Common myeloid progenitor, CD34-positive (primary cell): ENCODE data around the gene ABTB1.

Experiments used
- CTCF ChIA-PET: fragments of 350-600 bp; sonication (Branson Sonifier 250); formaldehyde crosslinking; loops from one replicate; lab custom pipeline; 2021; ENCODE audit warnings: antibody characterized with exemption; lab: Charles Lee
- POLR2A ChIA-PET: fragments of 350-600 bp; sonication (Branson Sonifier 250); formaldehyde crosslinking; loops from one replicate; lab custom pipeline; 2021; ENCODE audit warnings: antibody characterized with exemption; lab: Charles Lee
- DNase-seq, 3 donors: peaks; one replicate each; pipeline versions ENCODE4 v3.0.0 to v3.0.0-alpha.2; 2013
- H3K27ac ChIP-seq, 2 experiments: 1 replicate in 1 of 2; 2 replicates in 1 of 2; pipeline ENCODE4 v1.7.0; 2013; ENCODE audit warnings: inconsistent platforms in 2 of 2, low read length in 2 of 2, mild to moderate bottlenecking in 2 of 2, low read depth in 1 of 2, moderate library complexity in 1 of 2; ENCODE audit not compliant: severe bottlenecking in 2 of 2, insufficient read depth in 1 of 2, poor library complexity in 1 of 2
- H3K27me3 ChIP-seq, 5 experiments: replicated peaks in 2 of 5; 1 replicate in 3 of 5; 2 replicates in 2 of 5; pipeline versions ENCODE4 v1.6.1 to v1.7.0; 2013; ENCODE audit warnings: low read length in 4 of 5, mild to moderate bottlenecking in 2 of 5, moderate library complexity in 2 of 5, inconsistent platforms in 1 of 5; ENCODE audit not compliant: insufficient read depth in 5 of 5, control insufficient read depth in 4 of 5
- H3K36me3 ChIP-seq, 4 experiments: 1 replicate in 2 of 4; 2 replicates in 2 of 4; pipeline versions ENCODE4 v1.6.1 to v1.7.0; 2013; ENCODE audit warnings: low read length in 3 of 4, control low read depth in 1 of 4, mild to moderate bottlenecking in 1 of 4; ENCODE audit not compliant: control insufficient read depth in 4 of 4, insufficient read depth in 4 of 4
- H3K4me1 ChIP-seq, 4 experiments: 1 replicate in 3 of 4; 2 replicates in 1 of 4; pipeline versions ENCODE4 v1.6.1 to v1.7.1; 2013; ENCODE audit warnings: low read length in 3 of 4, mild to moderate bottlenecking in 3 of 4, control low read depth in 1 of 4, inconsistent platforms in 1 of 4, moderate library complexity in 1 of 4; ENCODE audit not compliant: control insufficient read depth in 4 of 4, insufficient read depth in 4 of 4; ENCODE audit errors: control extremely low read depth in 1 of 4
- H3K4me3 ChIP-seq, 7 experiments: 1 replicate in 4 of 7; 2 replicates in 3 of 7; pipeline versions ENCODE4 v1.5.1 to v1.7.0; 2013; ENCODE audit warnings: mild to moderate bottlenecking in 7 of 7, low read length in 6 of 7, moderate library complexity in 6 of 7, inconsistent platforms in 2 of 7, low read depth in 2 of 7, control low read depth in 1 of 7; ENCODE audit not compliant: insufficient read depth in 4 of 7, control insufficient read depth in 1 of 7; ENCODE audit errors: extremely low read depth in 1 of 7
- H3K9me3 ChIP-seq, 5 experiments: 1 replicate in 4 of 5; 2 replicates in 1 of 5; pipeline versions ENCODE4 v1.6.1 to v1.7.1; 2013; ENCODE audit warnings: low read length in 4 of 5, mild to moderate bottlenecking in 2 of 5, inconsistent platforms in 1 of 5, low read depth in 1 of 5, moderate library complexity in 1 of 5; ENCODE audit not compliant: control insufficient read depth in 4 of 5, insufficient read depth in 2 of 5; ENCODE audit errors: control extremely low read depth in 1 of 5
- WGBS: methylation state at CpG from one replicate; pipeline ENCODE4 v1.1.5; 2013; ENCODE audit not compliant: insufficient coverage; 5-methylcytosine and 5-hydroxymethylcytosine counted together

The ABTB1 gene

GRCh38 chr3:127640042-127640355 is 32.8 kb upstream of the ABTB1 start:
- H3K27me3 ChIP-seq = no peaks in the 10 kb centered on the region
- 94% methylated on average over 2 of the region's 3 CpGs for WGBS
- H3K9me3 ChIP-seq = no peaks in the 10 kb centered on the region
- H3K4me3 ChIP-seq = no peak overlapping the region
- H3K4me1 ChIP-seq = peaks cover 0 to 8% (median 0%) of the 10 kb centered on the region in 4 experiments
- CTCF ChIA-PET = interaction anchor here (1.6 kb wide), 1 partner anchor 13 kb away, joined by 7 read pairs; no protein-coding TSS in a partner anchor
- POLR2A ChIA-PET = no interaction called here
- H3K36me3 ChIP-seq = no peaks in the 10 kb centered on the region
- no peak for DNase-seq
- H3K27ac ChIP-seq = no peak overlapping the region

GRCh38 chr3:127644641-127645370 is 27.9 kb upstream of the ABTB1 start:
- CTCF ChIA-PET = interaction anchor here (0.9 to 1.6 kb wide), 3 partner anchors 10 to 61 kb away, joined by 3 to 4 read pairs (median 3); no protein-coding TSS in a partner anchor

GRCh38 chr3:127645371-127646015 is 27.3 kb upstream of the ABTB1 start:
- DNase-seq = no peak
- no peaks in the 10 kb centered on the region for H3K4me1 ChIP-seq
- 98% methylated on average over 7 of the region's 8 CpGs for WGBS
- CTCF ChIA-PET = interaction anchor here (1.3 to 1.6 kb wide), 2 partner anchors 9 to 61 kb away, joined by 3 to 4 read pairs; no protein-coding TSS in a partner anchor
- no peak overlapping the region for H3K27ac ChIP-seq
- H3K27me3 ChIP-seq = no peaks in the 10 kb centered on the region
- peaks cover 0 to 3% (median 0%) of the 10 kb centered on the region in 4 experiments for H3K36me3 ChIP-seq
- POLR2A ChIA-PET = interaction anchor here (0.6 kb wide), 1 partner anchor 1155 kb away, joined by 3 read pairs; no protein-coding TSS in a partner anchor
- H3K4me3 ChIP-seq = no peak overlapping the region
- no peaks in the 10 kb centered on the region for H3K9me3 ChIP-seq

More at GRCh38 chr3:127644641-127645370, 27.9 kb upstream of the ABTB1 start:
- Histone ChIP-seq H3K4me3 (no peak overlapping the region), H3K27ac (no peak overlapping the region), H3K4me1 (no peaks in the 10 kb centered on the region), H3K9me3 (no peaks in the 10 kb centered on the region), H3K27me3 (no peaks in the 10 kb centered on the region), H3K36me3 (peaks cover 0 to 3% (median 0%) of the 10 kb centered on the region in 4 experiments)
- 69% methylated on average over 4 of the region's 5 CpGs for WGBS
- DNase-seq = no peak
- POLR2A ChIA-PET = no interaction called here

GRCh38 chr3:127646501-127647046 is 26.2 kb upstream of the ABTB1 start:
- Histone ChIP-seq H3K9me3 (no peaks in the 10 kb centered on the region), H3K4me1 (no peaks in the 10 kb centered on the region), H3K27me3 (no peaks in the 10 kb centered on the region), H3K36me3 (peaks cover 0 to 3% (median 0%) of the 10 kb centered on the region in 4 experiments), H3K27ac (no peak overlapping the region), H3K4me3 (no peak overlapping the region)
- ChIA-PET POLR2A (interaction anchor here (0.6 kb wide), 1 partner anchor 1156 kb away, joined by 3 read pairs; no protein-coding TSS in a partner anchor), CTCF (interaction anchor here (0.6 to 3.3 kb wide), 9 partner anchors 9 to 404 kb away, joined by 3 to 11 read pairs (median 4); no protein-coding TSS in a partner anchor)
- 95% methylated on average over 10 of the region's 10 CpGs for WGBS
- DNase-seq = no peak

GRCh38 chr3:127647166-127647844 is 25.4 kb upstream of the ABTB1 start:
- H3K9me3 ChIP-seq = no peaks in the 10 kb centered on the region
- H3K4me1 ChIP-seq = no peaks in the 10 kb centered on the region
- no peak overlapping the region for H3K4me3 ChIP-seq
- peaks cover 0 to 3% (median 0%) of the 10 kb centered on the region in 4 experiments for H3K36me3 ChIP-seq
- H3K27ac ChIP-seq = no peak overlapping the region
- H3K27me3 ChIP-seq = no peaks in the 10 kb centered on the region
- no peak for DNase-seq
- CTCF ChIA-PET = interaction anchor here (0.6 to 3.3 kb wide), 13 partner anchors 9 to 1647 kb away, joined by 3 to 11 read pairs (median 4); partner anchors contain the start of gene TPRA1
- POLR2A ChIA-PET = interaction anchor here (0.6 kb wide), 1 partner anchor 108 kb away, joined by 3 read pairs; no protein-coding TSS in a partner anchor
- WGBS = 97% methylated on average over 12 of the region's 13 CpGs

- peaks cover 0 to 3% (median 0%) of the 10 kb centered on the region in 4 experiments for H3K36me3 ChIP-seq
- H3K27me3 ChIP-seq = no peaks in the 10 kb centered on the region
- H3K9me3 ChIP-seq = no peaks in the 10 kb centered on the region
- ChIA-PET POLR2A (interaction anchor here (0.6 kb wide), 1 partner anchor 107 kb away, joined by 3 read pairs; no protein-coding TSS in a partner anchor), CTCF (interaction anchor here (0.7 to 3.3 kb wide), 10 partner anchors 8 to 1646 kb away, joined by 3 to 11 read pairs (median 3); partner anchors contain the start of gene TPRA1)
- no peak overlapping the region for H3K4me3 ChIP-seq
- H3K27ac ChIP-seq = no peak overlapping the region
- DNase-seq = no peak
- no peaks in the 10 kb centered on the region for H3K4me1 ChIP-seq
Measured at GRCh38 chr3:127647845-127648204, 24.9 kb upstream of the ABTB1 start.
